SK-N-SH (cell line): ENCODE data around the gene TMEM62. TPM values are rescaled to one million over a fixed set of nuclear protein-coding genes. Genes with fewer than 3 reads are reported as not detected.
"Not testable (repeated sequence)": the region's sequence is repeated elsewhere in the genome, so short reads cannot be mapped to it uniquely, and the experiment has no call there.

Experiments used
- CTCF ChIA-PET: fragments of 300-600, 350-600 bp; formaldehyde crosslinking; extraction: SDS; loops from one replicate; lab custom pipeline; 2021; lab: Yijun Ruan, JAX
- POLR2A ChIA-PET: fragments of 350-600 bp; sonication (Branson Sonifier 250); formaldehyde crosslinking; extraction: SDS; loops from one replicate; lab custom pipeline; 2020; ENCODE audit warnings: antibody characterized with exemption, inconsistent platforms; lab: Yijun Ruan, JAX
- DNase-seq: peaks from one replicate; pipeline ENCODE4 v3.0.0; 2012
- H2AFZ ChIP-seq: fragments of 200-600 bp; sonication (generic); 2 replicates; pipeline ENCODE4 v1.8.1; 2016; ENCODE audit warnings: antibody characterized with exemption, mild to moderate bottlenecking, low read depth
- H3F3A ChIP-seq: fragments of 200-600 bp; sonication (generic); replicated peaks from 2 replicates; pipeline ENCODE3; 2016; ENCODE audit warnings: antibody characterized with exemption, mild to moderate bottlenecking; ENCODE audit not compliant: insufficient read depth
- H3K27ac ChIP-seq, 2 experiments: fragments of 200-500 bp in 1 of 2; fragments of 200-600 bp in 1 of 2; sonication (Bioruptor generic) in 1 of 2; sonication (generic), shearing (Covaris generic) in 1 of 2; 2 replicates each; pipeline versions ENCODE4 v1.5.1 to v1.6.1; 2014 to 2016; ENCODE audit warnings: low read depth in 2 of 2, inconsistent platforms in 1 of 2, low read length in 1 of 2, mild to moderate bottlenecking in 1 of 2, mixed read lengths in 1 of 2
- H3K27me3 ChIP-seq: fragments of 200-600 bp; sonication (generic), shearing (Covaris generic); 2 replicates; pipeline ENCODE4 v1.6.1; 2016; ENCODE audit warnings: mixed run types; ENCODE audit not compliant: insufficient read depth
- H3K36me3 ChIP-seq, 2 experiments: fragments of 200-500 bp in 1 of 2; fragments of 200-600 bp in 1 of 2; sonication (Bioruptor generic) in 1 of 2; sonication (generic) in 1 of 2; replicated peaks in 1 of 2; 2 replicates each; pipeline versions ENCODE3 to v1.5.1; 2014 to 2016; ENCODE audit warnings: low read length in 1 of 2, mild to moderate bottlenecking in 1 of 2; ENCODE audit not compliant: insufficient read depth in 2 of 2, control insufficient read depth in 1 of 2
- H3K4me1 ChIP-seq, 2 experiments: fragments of 200-500 bp in 1 of 2; fragments of 200-600 bp in 1 of 2; sonication (Bioruptor generic) in 1 of 2; sonication (generic), shearing (Covaris generic) in 1 of 2; 2 replicates each; pipeline versions ENCODE4 v1.5.1 to v1.6.1; 2014 to 2016; ENCODE audit warnings: low read depth in 1 of 2, low read length in 1 of 2, mixed run types in 1 of 2; ENCODE audit not compliant: insufficient read depth in 2 of 2, control insufficient read depth in 1 of 2
- H3K4me2 ChIP-seq: fragments of 200-600 bp; sonication (generic), shearing (Covaris generic); 2 replicates; pipeline ENCODE4 v1.6.1; 2017; ENCODE audit warnings: mixed run types
- H3K4me3 ChIP-seq, 2 experiments: fragments of 200-500 bp in 1 of 2; fragments of 200-600 bp in 1 of 2; sonication (Bioruptor generic) in 1 of 2; sonication (generic), shearing (Covaris generic) in 1 of 2; 2 replicates each; pipeline versions ENCODE4 v1.5.1 to v1.8.1; 2014 to 2016; ENCODE audit warnings: low read depth in 2 of 2, inconsistent platforms in 1 of 2, low read length in 1 of 2, mild to moderate bottlenecking in 1 of 2, mixed read lengths in 1 of 2, moderate library complexity in 1 of 2
- H3K79me2 ChIP-seq: fragments of 200-600 bp; sonication (generic); 2 replicates; pipeline ENCODE4 v1.8.1; 2017; ENCODE audit warnings: mild to moderate bottlenecking; ENCODE audit not compliant: insufficient read depth
- H3K9ac ChIP-seq: fragments of 200-600 bp; sonication (generic); 2 replicates; pipeline ENCODE4 v1.6.1; 2017; ENCODE audit warnings: mixed run types
- H3K9me2 ChIP-seq: fragments of 200-600 bp; sonication (generic); 2 replicates; pipeline ENCODE4 v1.6.1; 2017; ENCODE audit warnings: mixed run types
- H3K9me3 ChIP-seq: fragments of 200-600 bp; sonication (generic); 2 replicates; pipeline ENCODE4 v1.6.1; 2017; ENCODE audit warnings: mixed run types, mild to moderate bottlenecking, moderate library complexity
- H4K20me1 ChIP-seq: fragments of 200-600 bp; sonication (generic); 2 replicates; pipeline ENCODE4 v1.6.1; 2017; ENCODE audit warnings: mild to moderate bottlenecking, mixed run types; ENCODE audit not compliant: insufficient read depth
- CHD2 ChIP-seq: fragments of 150-350 bp; IDR thresholded peaks from 2 replicates; pipeline ENCODE4 v1.6.1; 2018; ENCODE audit warnings: low read length; ENCODE audit not compliant: partially characterized antibody
- CTCF ChIP-seq: fragments of 200-600 bp; sonication (generic); IDR thresholded peaks from 2 replicates; pipeline ENCODE4 v1.6.1; 2017; ENCODE audit warnings: antibody characterized with exemption, mild to moderate bottlenecking, moderate library complexity
- FOXJ3 ChIP-seq: sonication (generic); formaldehyde crosslinking; IDR thresholded peaks from 2 replicates; pipeline ENCODE4 v1.5.1; 2020; ENCODE audit warnings: mild to moderate bottlenecking, missing genetic modification reagents
- FOXM1 ChIP-seq: IDR thresholded peaks from 2 replicates; pipeline ENCODE4 v1.4.0; 2012; ENCODE audit warnings: low read depth, mild to moderate bottlenecking
- MEF2A ChIP-seq: IDR thresholded peaks from 2 replicates; pipeline ENCODE4 v1.4.0; 2012; ENCODE audit warnings: low read depth, borderline replicate concordance
- PBX3 ChIP-seq: IDR thresholded peaks from 2 replicates; pipeline ENCODE4; 2012
- RAD21 ChIP-seq: IDR thresholded peaks from 2 replicates; pipeline ENCODE4 v1.6.1; 2012; ENCODE audit warnings: mild to moderate bottlenecking, low read length
- REST ChIP-seq: IDR thresholded peaks from 2 replicates; pipeline ENCODE4 v1.6.1; 2012; ENCODE audit warnings: mild to moderate bottlenecking, low read depth, low read length, moderate library complexity
- SIN3A ChIP-seq: IDR thresholded peaks from 2 replicates; pipeline ENCODE4 v1.6.1; 2012; ENCODE audit warnings: low read depth, mild to moderate bottlenecking, low read length, moderate library complexity, borderline replicate concordance
- TEAD4 ChIP-seq: IDR thresholded peaks from 2 replicates; pipeline ENCODE4 v1.4.0; 2012; ENCODE audit warnings: mild to moderate bottlenecking, borderline replicate concordance; ENCODE audit not compliant: insufficient read depth
- USF1 ChIP-seq: IDR thresholded peaks from 2 replicates; pipeline ENCODE4 v1.4.0; 2012; ENCODE audit warnings: low read depth, borderline replicate concordance
- WGBS: methylation state at CpG from one replicate; pipeline ENCODE4 v1.1.6; 2017; ENCODE audit warnings: low lambda C conversion rate; 5-methylcytosine and 5-hydroxymethylcytosine counted together
- polyA plus RNA-seq, 3 experiments: library from polyadenylated mRNA; depleted of rRNA; stranded (reverse); fragments of >200 nt; gene quantifications; 2 replicates each; pipeline ENCODE4 v1.2.3, GENCODE V29; 2012

Gene TMEM62
- polyA plus RNA-seq, 1 of the 3 experiments (the other 2 are of a cell fraction) = 3.3 TPM

- Histone ChIP-seq H3K79me2 (no peaks in the 10 kb centered on the region), H3K4me1 (peaks cover 0 to 3% of the 10 kb centered on the region in 2 experiments; a peak in 1 of 4 replicates), H3F3A (no peaks in the 10 kb centered on the region)
- no peak for TF ChIP-seq FOXJ3 (CRISPR knock-in tag)
- TF ChIP-seq, all 33 proteins: peak for 0
- Histone ChIP-seq H3K27ac (no peak overlapping the region), H3K9me3 (no peaks in the 10 kb centered on the region), H4K20me1 (no peaks in the 10 kb centered on the region), H3K4me3 (no peak overlapping the region), H3K9ac (no peak overlapping the region), H3K27me3 (no peaks in the 10 kb centered on the region), H3K4me2 (no peak overlapping the region), H3K36me3 (no peaks in the 10 kb centered on the region), H3K9me2 (no peaks in the 10 kb centered on the region), H2AFZ (no peak overlapping the region)
- 91% methylated on average over 6 of the region's 6 CpGs for WGBS
- ChIA-PET CTCF (no interaction called here), POLR2A (no interaction called here)
- no peak for DNase-seq
These were observed 7.0 kb upstream of the TMEM62 start for GRCh38 chr15:43126356-43126755.

GRCh38 chr15:43127752-43128151, 5.6 kb upstream of the TMEM62 start:
- no peak overlapping the region for H3K4me2 ChIP-seq
- CTCF ChIA-PET = no interaction called here
- H4K20me1 ChIP-seq = no peaks in the 10 kb centered on the region
- H3F3A ChIP-seq = no peaks in the 10 kb centered on the region
- DNase-seq = no peak
- no peak overlapping the region for H2AFZ ChIP-seq
- H3K9me2 ChIP-seq = no peaks in the 10 kb centered on the region
- TF ChIP-seq CHD2 (no peak), RAD21 (no peak), REST (no peak), MEF2A (no peak), USF1 (no peak), SIN3A (no peak), TEAD4 (no peak), CTCF (no peak), PBX3 (no peak), FOXM1 (no peak)
- H3K9me3 ChIP-seq = no peaks in the 10 kb centered on the region
- H3K79me2 ChIP-seq = no peaks in the 10 kb centered on the region
- H3K4me1 ChIP-seq = no peaks in the 10 kb centered on the region; a peak in 2 of 4 replicates
- WGBS = 90% methylated on average over 2 of the region's 2 CpGs
- no peak overlapping the region for H3K27ac ChIP-seq
- H3K4me3 ChIP-seq = no peak overlapping the region
- H3K36me3 ChIP-seq = no peaks in the 10 kb centered on the region
- no peaks in the 10 kb centered on the region for H3K27me3 ChIP-seq
- POLR2A ChIA-PET = no interaction called here
- H3K9ac ChIP-seq = no peak overlapping the region

- POLR2A ChIA-PET, H3K9me2 ChIP-seq, H3K4me1 ChIP-seq, H4K20me1 ChIP-seq, H3K79me2 ChIP-seq, DNase-seq, H3K9me3 ChIP-seq, H3K4me3 ChIP-seq, H3K36me3 ChIP-seq, H3K4me2 ChIP-seq, H3K9ac ChIP-seq, H2AFZ ChIP-seq, H3K27me3 ChIP-seq, H3F3A ChIP-seq, CTCF ChIA-PET, H3K27ac ChIP-seq: not testable (repeated sequence)
- 73% methylated on average over 10 of the region's 10 CpGs for WGBS
These were observed 5.0 kb upstream of the TMEM62 start for GRCh38 chr15:43128174-43128979.
